Measurements from ENCODE around the gene PROB1.

- TF ChIP-seq, protein P1, sequence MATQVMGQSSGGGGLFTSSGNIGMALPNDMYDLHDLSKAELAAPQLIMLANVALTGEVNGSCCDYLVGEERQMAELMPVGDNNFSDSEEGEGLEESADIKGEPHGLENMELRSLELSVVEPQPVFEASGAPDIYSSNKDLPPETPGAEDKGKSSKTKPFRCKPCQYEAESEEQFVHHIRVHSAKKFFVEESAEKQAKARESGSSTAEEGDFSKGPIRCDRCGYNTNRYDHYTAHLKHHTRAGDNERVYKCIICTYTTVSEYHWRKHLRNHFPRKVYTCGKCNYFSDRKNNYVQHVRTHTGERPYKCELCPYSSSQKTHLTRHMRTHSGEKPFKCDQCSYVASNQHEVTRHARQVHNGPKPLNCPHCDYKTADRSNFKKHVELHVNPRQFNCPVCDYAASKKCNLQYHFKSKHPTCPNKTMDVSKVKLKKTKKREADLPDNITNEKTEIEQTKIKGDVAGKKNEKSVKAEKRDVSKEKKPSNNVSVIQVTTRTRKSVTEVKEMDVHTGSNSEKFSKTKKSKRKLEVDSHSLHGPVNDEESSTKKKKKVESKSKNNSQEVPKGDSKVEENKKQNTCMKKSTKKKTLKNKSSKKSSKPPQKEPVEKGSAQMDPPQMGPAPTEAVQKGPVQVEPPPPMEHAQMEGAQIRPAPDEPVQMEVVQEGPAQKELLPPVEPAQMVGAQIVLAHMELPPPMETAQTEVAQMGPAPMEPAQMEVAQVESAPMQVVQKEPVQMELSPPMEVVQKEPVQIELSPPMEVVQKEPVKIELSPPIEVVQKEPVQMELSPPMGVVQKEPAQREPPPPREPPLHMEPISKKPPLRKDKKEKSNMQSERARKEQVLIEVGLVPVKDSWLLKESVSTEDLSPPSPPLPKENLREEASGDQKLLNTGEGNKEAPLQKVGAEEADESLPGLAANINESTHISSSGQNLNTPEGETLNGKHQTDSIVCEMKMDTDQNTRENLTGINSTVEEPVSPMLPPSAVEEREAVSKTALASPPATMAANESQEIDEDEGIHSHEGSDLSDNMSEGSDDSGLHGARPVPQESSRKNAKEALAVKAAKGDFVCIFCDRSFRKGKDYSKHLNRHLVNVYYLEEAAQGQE (IDR thresholded peaks at IDR 0.05; ENCODE audit: low read depth): no peak
- TF ChIP-seq EGR1 (IDR thresholded peaks at IDR 0.05): no peak
- TF ChIP-seq TAF1 (IDR thresholded peaks at IDR 0.05; ENCODE audit: low read depth): no peak
Measured at GRCh38 chr5:139368613-139369012, 26.3 kb downstream of the PROB1 start.
